GM19240 (cell line): ENCODE data around the gene SPECC1L.

Source experiments
- DNase-seq: peaks from one replicate; pipeline ENCODE4 v3.0.0; 2011; ENCODE audit warnings: low spot score; ENCODE audit not compliant: insufficient read length

The SPECC1L gene

GRCh38 chr22:24322522-24322921, 51.9 kb downstream of the SPECC1L start:
- DNase-seq: no peak

GRCh38 chr22:24323233-24323632, 52.6 kb downstream of the SPECC1L start:
- no peak for DNase-seq

- no peak for DNase-seq
These were observed 53.1 kb downstream of the SPECC1L start for GRCh38 chr22:24323695-24324094.

- DNase-seq: no peak
These were observed 53.5 kb downstream of the SPECC1L start for GRCh38 chr22:24324137-24324536.

GRCh38 chr22:24325105-24325757, 54.6 kb downstream of the SPECC1L start:
- peak; percentile 45 for DNase-seq

- DNase-seq: no peak
These were observed 55.6 kb downstream of the SPECC1L start for GRCh38 chr22:24326266-24326665.

- no peak for DNase-seq
These were observed 57.2 kb downstream of the SPECC1L start for GRCh38 chr22:24327832-24328231.

- DNase-seq: no peak
These were observed 58.8 kb downstream of the SPECC1L start for GRCh38 chr22:24329453-24329852.

GRCh38 chr22:24330636-24331035, 60.0 kb downstream of the SPECC1L start:
- no peak for DNase-seq

- DNase-seq: no peak
These were observed 61.1 kb downstream of the SPECC1L start for GRCh38 chr22:24331468-24332440.

- DNase-seq: no peak
These were observed 62.7 kb downstream of the SPECC1L start for GRCh38 chr22:24333301-24333700.

- no peak for DNase-seq
These were observed 64.9 kb downstream of the SPECC1L start for GRCh38 chr22:24335496-24335895.

- no peak for DNase-seq
These were observed 67.4 kb downstream of the SPECC1L start for GRCh38 chr22:24337894-24338645.

- DNase-seq: no peak
These were observed 68.3 kb downstream of the SPECC1L start for GRCh38 chr22:24338726-24339451.

- no peak for DNase-seq
These were observed 68.8 kb downstream of the SPECC1L start for GRCh38 chr22:24339452-24339747.

- no peak for DNase-seq
These were observed 71.0 kb downstream of the SPECC1L start for GRCh38 chr22:24341627-24342026.

GRCh38 chr22:24350627-24351026, 80.0 kb downstream of the SPECC1L start:
- no peak for DNase-seq

- DNase-seq: no peak
These were observed 82.5 kb downstream of the SPECC1L start for GRCh38 chr22:24353121-24353520.

- no peak for DNase-seq
These were observed 84.9 kb downstream of the SPECC1L start for GRCh38 chr22:24355574-24355973.

- no peak for DNase-seq
These were observed 86.9 kb downstream of the SPECC1L start for GRCh38 chr22:24357547-24357946.

- no peak for DNase-seq
These were observed 87.6 kb downstream of the SPECC1L start for GRCh38 chr22:24358105-24358836.
